ENCODE results near the gene SNTG2. TPM values are rescaled to one million over a fixed set of nuclear protein-coding genes. Genes with fewer than 3 reads are reported as not detected.

SNTG2 gene
- polyA plus RNA-seq, 3 donors: not detected

GRCh38 chr2:1319393-1319792, 368.7 kb downstream of the SNTG2 start:
- H3K4me2 ChIP-seq (replicated peaks; ENCODE audit: extremely low read depth, low read length, poor library complexity, severe bottlenecking): no peak overlapping the region
- no peaks in the 10 kb centered on the region for H3K36me3 Mint-ChIP-seq
- WGBS (ENCODE audit: insufficient coverage): no CpG with 5 or more reads among the region's 7 CpGs
- intact Hi-C loops (cut with micrococcal nuclease): no loop called here
- H3K4me1 Mint-ChIP-seq: no peaks in the 10 kb centered on the region
- no peaks in the 10 kb centered on the region for H3K9me3 ChIP-seq (replicated peaks in 1 of 2; ENCODE audit: control insufficient read depth in 1 of 2, insufficient read depth in 1 of 2, low read length in 2 of 2)
- H3K36me3 ChIP-seq (replicated peaks in 1 of 2; ENCODE audit: control insufficient read depth in 1 of 2, insufficient read depth in 2 of 2, low read length in 2 of 2): no peaks in the 10 kb centered on the region
- no peak overlapping the region for H3K27ac ChIP-seq (ENCODE audit: low read depth in 1 of 2, low read length in 2 of 2)
- peaks cover 1 to 8% (median 4%) of the 10 kb centered on the region in 7 donors for H3K9me3 Mint-ChIP-seq
- H3K4me1 ChIP-seq (ENCODE audit: control insufficient read depth in 1 of 2, insufficient read depth in 2 of 2, low read length in 2 of 2): no peaks in the 10 kb centered on the region
- H3K9ac ChIP-seq (ENCODE audit: insufficient read depth, low read length, poor library complexity, severe bottlenecking): no peak overlapping the region
- H3K4me3 ChIP-seq (replicated peaks in 1 of 3; ENCODE audit: low read depth in 2 of 3, low read length in 3 of 3): no peak overlapping the region
- H2AFZ ChIP-seq (ENCODE audit: insufficient read depth, low read depth, low read length, poor library complexity, severe bottlenecking): no peak overlapping the region
- no peaks in the 10 kb centered on the region for H3K79me2 ChIP-seq (ENCODE audit: insufficient read depth, low read length)
- peaks cover 0 to 6% (median 2%) of the 10 kb centered on the region in 3 donors for H3K27me3 Mint-ChIP-seq (ENCODE audit: low read depth in 3 of 3)
- H3K27me3 ChIP-seq (ENCODE audit: control insufficient read depth in 2 of 2, insufficient read depth in 2 of 2, low read length in 2 of 2): no peaks in the 10 kb centered on the region
- no peak overlapping the region for H3K4me3 Mint-ChIP-seq
- no peak for DNase-seq
- no peaks in the 10 kb centered on the region for H4K20me1 ChIP-seq (ENCODE audit: insufficient read depth, low read length)
- TF ChIP-seq, protein P1, sequence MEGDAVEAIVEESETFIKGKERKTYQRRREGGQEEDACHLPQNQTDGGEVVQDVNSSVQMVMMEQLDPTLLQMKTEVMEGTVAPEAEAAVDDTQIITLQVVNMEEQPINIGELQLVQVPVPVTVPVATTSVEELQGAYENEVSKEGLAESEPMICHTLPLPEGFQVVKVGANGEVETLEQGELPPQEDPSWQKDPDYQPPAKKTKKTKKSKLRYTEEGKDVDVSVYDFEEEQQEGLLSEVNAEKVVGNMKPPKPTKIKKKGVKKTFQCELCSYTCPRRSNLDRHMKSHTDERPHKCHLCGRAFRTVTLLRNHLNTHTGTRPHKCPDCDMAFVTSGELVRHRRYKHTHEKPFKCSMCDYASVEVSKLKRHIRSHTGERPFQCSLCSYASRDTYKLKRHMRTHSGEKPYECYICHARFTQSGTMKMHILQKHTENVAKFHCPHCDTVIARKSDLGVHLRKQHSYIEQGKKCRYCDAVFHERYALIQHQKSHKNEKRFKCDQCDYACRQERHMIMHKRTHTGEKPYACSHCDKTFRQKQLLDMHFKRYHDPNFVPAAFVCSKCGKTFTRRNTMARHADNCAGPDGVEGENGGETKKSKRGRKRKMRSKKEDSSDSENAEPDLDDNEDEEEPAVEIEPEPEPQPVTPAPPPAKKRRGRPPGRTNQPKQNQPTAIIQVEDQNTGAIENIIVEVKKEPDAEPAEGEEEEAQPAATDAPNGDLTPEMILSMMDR (IDR thresholded peaks at IDR 0.05): no peak
- H3K27ac Mint-ChIP-seq: no peak overlapping the region

DNA sequence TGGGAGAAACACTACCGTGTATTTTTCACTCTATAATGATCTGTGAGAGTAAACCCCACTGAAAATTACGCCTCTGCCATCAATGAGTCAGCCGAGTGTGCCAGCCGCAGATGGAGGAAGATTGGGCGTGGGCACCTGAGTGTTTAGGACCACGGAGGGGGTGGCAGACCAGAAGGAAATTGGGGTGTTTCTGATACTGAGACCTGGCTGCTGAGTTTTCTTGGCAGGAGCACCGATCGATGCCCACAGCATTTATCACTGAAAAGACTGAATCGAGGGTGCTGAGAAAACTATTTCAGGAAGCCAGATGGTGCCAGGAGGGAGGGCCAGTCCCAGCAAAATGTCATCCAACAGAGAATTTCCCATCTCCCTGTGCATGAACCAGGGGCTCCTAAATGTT, 370.7 kb downstream of the SNTG2 start:
- no peak overlapping the region for H3K27ac Mint-ChIP-seq

More for the DNA sequence above, 370.7 kb downstream of the SNTG2 start:
- H3K4me1 Mint-ChIP-seq: no peaks in the 10 kb centered on the region
- Histone ChIP-seq H3K9ac (ENCODE audit: insufficient read depth, low read length, poor library complexity, severe bottlenecking) (no peak overlapping the region), H3K36me3 (replicated peaks in 1 of 2; ENCODE audit: control insufficient read depth in 1 of 2, insufficient read depth in 2 of 2, low read length in 2 of 2) (no peaks in the 10 kb centered on the region), H3K4me2 (replicated peaks; ENCODE audit: extremely low read depth, low read length, poor library complexity, severe bottlenecking) (no peak overlapping the region), H3K27me3 (ENCODE audit: control insufficient read depth in 2 of 2, insufficient read depth in 2 of 2, low read length in 2 of 2) (no peaks in the 10 kb centered on the region), H3K9me3 (replicated peaks in 1 of 2; ENCODE audit: control insufficient read depth in 1 of 2, insufficient read depth in 1 of 2, low read length in 2 of 2) (no peaks in the 10 kb centered on the region), H2AFZ (ENCODE audit: insufficient read depth, low read depth, low read length, poor library complexity, severe bottlenecking) (no peak overlapping the region), H3K4me3 (replicated peaks in 1 of 3; ENCODE audit: low read depth in 2 of 3, low read length in 3 of 3) (no peak overlapping the region), H3K4me1 (ENCODE audit: control insufficient read depth in 1 of 2, insufficient read depth in 2 of 2, low read length in 2 of 2) (no peaks in the 10 kb centered on the region), H4K20me1 (ENCODE audit: insufficient read depth, low read length) (no peaks in the 10 kb centered on the region), H3K27ac (ENCODE audit: low read depth in 1 of 2, low read length in 2 of 2) (no peak overlapping the region), H3K79me2 (ENCODE audit: insufficient read depth, low read length) (no peaks in the 10 kb centered on the region)
- peaks cover 0 to 6% (median under 1%) of the 10 kb centered on the region in 3 donors for H3K27me3 Mint-ChIP-seq (ENCODE audit: low read depth in 3 of 3)
- no peak overlapping the region for H3K4me3 Mint-ChIP-seq
- H3K36me3 Mint-ChIP-seq: no peaks in the 10 kb centered on the region
- intact Hi-C loops (cut with micrococcal nuclease): no loop called here
- no peak for DNase-seq
- TF ChIP-seq, protein P1 (IDR thresholded peaks at IDR 0.05): no peak
- H3K9me3 Mint-ChIP-seq: peaks cover 0 to 5% (median under 1%) of the 10 kb centered on the region in 7 donors
- 85% methylated on average over 5 of the region's 9 CpGs for WGBS (ENCODE audit: insufficient coverage)

All from CD14-positive monocyte (primary cell).